CD14-positive monocyte (primary cell): ENCODE measurements around the gene KRTAP10-1. TPM values are rescaled to one million over a fixed set of nuclear protein-coding genes. Genes with fewer than 3 reads are reported as not detected.

Experiments
- DNase-seq, 3 donors: peaks; one replicate each; pipeline ENCODE4 v3.0.0-alpha.2; 2011 to 2022
- H2AFZ ChIP-seq: 2 replicates; pipeline ENCODE4 v1.6.0; 2012; ENCODE audit warnings: mild to moderate bottlenecking, low read depth, low read length, inconsistent platforms; ENCODE audit not compliant: insufficient read depth, poor library complexity, severe bottlenecking
- H3K27ac ChIP-seq, 2 donors: 1 replicate in 1 of 2; 2 replicates in 1 of 2; pipeline ENCODE4 v1.5.1; 2012 to 2013; ENCODE audit warnings: low read length in 2 of 2, control low read depth in 1 of 2, inconsistent platforms in 1 of 2, low read depth in 1 of 2, mild to moderate bottlenecking in 1 of 2
- H3K27me3 ChIP-seq, 2 donors: one replicate each; pipeline versions ENCODE4 v1.6.0 to v1.6.1; 2011 to 2013; ENCODE audit warnings: low read length in 2 of 2; ENCODE audit not compliant: control insufficient read depth in 2 of 2, insufficient read depth in 2 of 2
- H3K36me3 ChIP-seq, 2 donors: replicated peaks in 1 of 2; 1 replicate in 1 of 2; 2 replicates in 1 of 2; pipeline versions ENCODE4 v1.5.1 to v1.6.1; 2012 to 2013; ENCODE audit warnings: low read length in 2 of 2, control low read depth in 1 of 2, inconsistent platforms in 1 of 2, mild to moderate bottlenecking in 1 of 2; ENCODE audit not compliant: insufficient read depth in 2 of 2, control insufficient read depth in 1 of 2
- H3K4me1 ChIP-seq, 2 donors: 1 replicate in 1 of 2; 2 replicates in 1 of 2; pipeline versions ENCODE4 v1.5.1 to v1.6.1; 2012 to 2013; ENCODE audit warnings: low read length in 2 of 2, control low read depth in 1 of 2, inconsistent platforms in 1 of 2, mild to moderate bottlenecking in 1 of 2, moderate library complexity in 1 of 2; ENCODE audit not compliant: insufficient read depth in 2 of 2, control insufficient read depth in 1 of 2
- H3K4me2 ChIP-seq: replicated peaks from 2 replicates; pipeline ENCODE3; 2012; ENCODE audit warnings: low read length, moderate library complexity, mild to moderate bottlenecking; ENCODE audit not compliant: poor library complexity, severe bottlenecking; ENCODE audit errors: extremely low read depth
- H3K4me3 ChIP-seq, 3 experiments: fragments of 200-600 bp in 1 of 3; sonication (generic) in 1 of 3; replicated peaks in 1 of 3; 1 replicate in 2 of 3; 2 replicates in 1 of 3; pipeline ENCODE4 v1.5.1; 2011 to 2013; ENCODE audit warnings: low read length in 3 of 3, mild to moderate bottlenecking in 3 of 3, control low read depth in 2 of 3, low read depth in 2 of 3, inconsistent platforms in 1 of 3, moderate library complexity in 1 of 3
- H3K79me2 ChIP-seq: 2 replicates; pipeline ENCODE4 v1.6.0; 2012; ENCODE audit warnings: mild to moderate bottlenecking, control low read depth, inconsistent platforms, low read length, moderate library complexity; ENCODE audit not compliant: insufficient read depth
- H3K9ac ChIP-seq: 2 replicates; pipeline ENCODE4 v1.6.0; 2017; ENCODE audit warnings: low read length, mild to moderate bottlenecking; ENCODE audit not compliant: insufficient read depth, poor library complexity, severe bottlenecking
- H3K9me3 ChIP-seq, 2 donors: replicated peaks in 1 of 2; 1 replicate in 1 of 2; 2 replicates in 1 of 2; pipeline versions ENCODE4 v1.5.1 to v1.6.1; 2012 to 2013; ENCODE audit warnings: low read length in 2 of 2, control low read depth in 1 of 2; ENCODE audit not compliant: control insufficient read depth in 1 of 2, insufficient read depth in 1 of 2
- H4K20me1 ChIP-seq: 2 replicates; pipeline ENCODE4 v1.6.0; 2012; ENCODE audit warnings: mild to moderate bottlenecking, low read length, control low read depth, moderate library complexity; ENCODE audit not compliant: insufficient read depth
- H3K27ac Mint-ChIP-seq, 7 donors: one replicate each; pipeline ENCODE4 v1.8.0; 2020; ENCODE audit warnings: mild to moderate bottlenecking in 7 of 7, mixed read lengths in 7 of 7, moderate library complexity in 6 of 7, inconsistent platforms in 2 of 7
- H3K27me3 Mint-ChIP-seq, 3 donors: one replicate each; pipeline ENCODE4 v1.8.0; 2021 to 2022; ENCODE audit warnings: low read depth in 3 of 3, mild to moderate bottlenecking in 3 of 3, mixed read lengths in 3 of 3, moderate library complexity in 3 of 3, inconsistent platforms in 1 of 3
- H3K36me3 Mint-ChIP-seq, 2 donors: one replicate each; pipeline ENCODE4 v1.8.0; 2020; ENCODE audit warnings: mixed read lengths in 2 of 2, inconsistent platforms in 1 of 2, mild to moderate bottlenecking in 1 of 2
- H3K4me1 Mint-ChIP-seq: one replicate; pipeline ENCODE4 v1.8.0; 2020; ENCODE audit warnings: mild to moderate bottlenecking, mixed read lengths
- H3K4me3 Mint-ChIP-seq, 2 donors: one replicate each; pipeline ENCODE4 v1.8.0; 2020; ENCODE audit warnings: mild to moderate bottlenecking in 2 of 2, mixed read lengths in 2 of 2, moderate library complexity in 1 of 2
- H3K9me3 Mint-ChIP-seq, 7 donors: one replicate each; pipeline ENCODE4 v1.8.0; 2020 to 2022; ENCODE audit warnings: mixed read lengths in 7 of 7, mild to moderate bottlenecking in 6 of 7, moderate library complexity in 6 of 7, inconsistent platforms in 2 of 7
- WGBS: methylation state at CpG from one replicate; pipeline ENCODE4 v1.1.5; 2013; ENCODE audit warnings: missing lambda C conversion rate; ENCODE audit not compliant: insufficient coverage; 5-methylcytosine and 5-hydroxymethylcytosine counted together
- intact Hi-C, 2 donors: fragments of 100-400 bp; cut with micrococcal nuclease; formaldehyde crosslinking; loops; one replicate each; pipeline versions ENCODE4 v1.15.0 to v1.15.1; 2023
- polyA plus RNA-seq, 3 donors: library from polyadenylated mRNA; depleted of rRNA in 1 of 3; unstranded in 2 of 3; stranded (reverse) in 1 of 3; fragments of 300-500 nt in 2 of 3; fragments of >200 nt in 1 of 3; fragmentation: Illumina TruSeq in 2 of 3; gene quantifications; 1 replicate in 2 of 3; 2 replicates in 1 of 3; pipeline ENCODE4 v1.2.3, GENCODE V29; 2012 to 2021
- TF ChIP-seq, protein P1 (sequence below): fragments of 200-600 bp; IDR thresholded peaks from one replicate; pipeline ENCODE4 v1.8.0; 2022; ENCODE audit warnings: antibody characterized with exemption, mild to moderate bottlenecking

Gene KRTAP10-1
- polyA plus RNA-seq, 3 donors, result not detected

DNA sequence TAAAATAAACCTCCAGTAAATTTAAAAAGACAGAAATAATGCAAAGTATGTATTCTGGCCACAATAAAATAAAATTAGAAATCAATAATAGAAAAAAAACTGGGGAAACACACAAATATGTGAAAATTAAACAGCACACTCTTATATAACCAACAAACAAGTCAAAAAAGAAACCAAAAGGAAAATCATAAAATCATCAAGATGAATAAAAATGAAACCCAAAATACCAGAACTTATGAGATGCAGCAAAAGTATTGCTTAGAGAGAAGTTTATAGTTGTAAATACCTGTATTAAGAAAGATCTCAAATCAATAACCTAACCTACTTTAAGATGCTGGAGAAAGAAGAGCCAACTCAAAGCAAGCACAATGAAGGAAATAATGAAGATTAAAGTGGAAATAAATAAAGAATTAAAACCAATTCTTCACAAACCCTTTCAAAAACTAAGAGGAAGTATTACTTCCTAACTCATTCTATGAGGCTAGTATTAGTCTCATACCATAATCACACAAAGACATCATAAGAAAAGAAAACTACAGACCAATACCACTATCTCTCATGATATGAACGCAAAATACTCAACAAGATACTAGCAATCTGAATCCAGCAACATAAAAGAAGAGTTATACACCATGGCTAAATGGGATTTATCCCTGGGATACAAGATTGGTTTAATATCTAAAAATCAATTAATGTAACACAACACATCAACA is 25.0 kb upstream of the KRTAP10-1 start:
- no peaks in the 10 kb centered on the region for H3K27me3 ChIP-seq
- no peak overlapping the region for H3K4me2 ChIP-seq
- Mint-ChIP-seq H3K4me3 (no peak overlapping the region), H3K36me3 (no peaks in the 10 kb centered on the region), H3K27me3 (peaks cover 3 to 7% (median 5%) of the 10 kb centered on the region in 3 donors), H3K27ac (peak overlapping the region; percentile 24 to 75 (median 61)), H3K9me3 (peaks cover 3 to 17% (median 10%) of the 10 kb centered on the region in 7 donors), H3K4me1 (peaks cover 11% of the 10 kb centered on the region)
- peak overlapping the region in 1 of 2 donors; percentile 8 for H3K27ac ChIP-seq
- intact Hi-C loops, result no loop called here
- peaks cover 0 to 6% of the 10 kb centered on the region in 2 donors for H3K9me3 ChIP-seq
- TF ChIP-seq, protein P1, sequence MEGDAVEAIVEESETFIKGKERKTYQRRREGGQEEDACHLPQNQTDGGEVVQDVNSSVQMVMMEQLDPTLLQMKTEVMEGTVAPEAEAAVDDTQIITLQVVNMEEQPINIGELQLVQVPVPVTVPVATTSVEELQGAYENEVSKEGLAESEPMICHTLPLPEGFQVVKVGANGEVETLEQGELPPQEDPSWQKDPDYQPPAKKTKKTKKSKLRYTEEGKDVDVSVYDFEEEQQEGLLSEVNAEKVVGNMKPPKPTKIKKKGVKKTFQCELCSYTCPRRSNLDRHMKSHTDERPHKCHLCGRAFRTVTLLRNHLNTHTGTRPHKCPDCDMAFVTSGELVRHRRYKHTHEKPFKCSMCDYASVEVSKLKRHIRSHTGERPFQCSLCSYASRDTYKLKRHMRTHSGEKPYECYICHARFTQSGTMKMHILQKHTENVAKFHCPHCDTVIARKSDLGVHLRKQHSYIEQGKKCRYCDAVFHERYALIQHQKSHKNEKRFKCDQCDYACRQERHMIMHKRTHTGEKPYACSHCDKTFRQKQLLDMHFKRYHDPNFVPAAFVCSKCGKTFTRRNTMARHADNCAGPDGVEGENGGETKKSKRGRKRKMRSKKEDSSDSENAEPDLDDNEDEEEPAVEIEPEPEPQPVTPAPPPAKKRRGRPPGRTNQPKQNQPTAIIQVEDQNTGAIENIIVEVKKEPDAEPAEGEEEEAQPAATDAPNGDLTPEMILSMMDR, result no peak
- no peak overlapping the region for H3K4me3 ChIP-seq
- H3K79me2 ChIP-seq, result no peaks in the 10 kb centered on the region
- no CpG with 5 or more reads among the region's 1 CpG for WGBS
- no peak overlapping the region for H3K9ac ChIP-seq
- H4K20me1 ChIP-seq, result no peaks in the 10 kb centered on the region
- peak in 1 of 3 donors; percentile 4 for DNase-seq
- no peak overlapping the region for H2AFZ ChIP-seq
- no peaks in the 10 kb centered on the region for H3K36me3 ChIP-seq
- H3K4me1 ChIP-seq, result peaks cover 0 to 4% of the 10 kb centered on the region in 2 donors

- Mint-ChIP-seq H3K27me3 (peaks cover 3 to 8% (median 5%) of the 10 kb centered on the region in 3 donors), H3K9me3 (peaks cover 3 to 23% (median 9%) of the 10 kb centered on the region in 7 donors), H3K4me3 (no peak overlapping the region), H3K36me3 (no peaks in the 10 kb centered on the region), H3K4me1 (peaks cover 11% of the 10 kb centered on the region), H3K27ac (no peak overlapping the region)
- peaks cover 0 to 6% of the 10 kb centered on the region in 2 donors for H3K9me3 ChIP-seq
- H2AFZ ChIP-seq, result no peak overlapping the region
- no peaks in the 10 kb centered on the region for H3K79me2 ChIP-seq
- intact Hi-C loops, result no loop called here
- TF ChIP-seq, protein P1, result no peak
- no CpG with 5 or more reads among the region's 1 CpG for WGBS
- DNase-seq, result no peak
- no peak overlapping the region for H3K9ac ChIP-seq
- no peaks in the 10 kb centered on the region for H3K36me3 ChIP-seq
- peaks cover 0 to 4% of the 10 kb centered on the region in 2 donors for H3K4me1 ChIP-seq
- no peak overlapping the region for H3K4me2 ChIP-seq
- H3K27ac ChIP-seq, result no peak overlapping the region
- H3K27me3 ChIP-seq, result no peaks in the 10 kb centered on the region
- no peaks in the 10 kb centered on the region for H4K20me1 ChIP-seq
- no peak overlapping the region for H3K4me3 ChIP-seq
Measured at GRCh38 chr21:44564099-44564498, 24.1 kb upstream of the KRTAP10-1 start.
